GM19324 (cell line): ENCODE data around the gene BIRC3.
"Not testable (repeated sequence)": the region's sequence is repeated elsewhere in the genome, so short reads cannot be mapped to it uniquely, and the experiment has no call there.

Source experiments
- ATAC-seq: cut with Tn5 transposase; IDR thresholded peaks from one replicate; pipeline ENCODE4 v1.9.1; 2021; ENCODE audit warnings: mild to moderate bottlenecking, moderate library complexity; ENCODE audit not compliant: unreplicated experiment, low FRiP score

Gene BIRC3

GRCh38 chr11:102364991-102365390 is 47.7 kb downstream of the BIRC3 start:
- ATAC-seq: no peak

GRCh38 chr11:102367364-102367763 is 50.1 kb downstream of the BIRC3 start:
- ATAC-seq: no peak

- peak; percentile 100 for ATAC-seq
Measured at GRCh38 chr11:102368472-102368871, 51.2 kb downstream of the BIRC3 start.

GRCh38 chr11:102374633-102375424 is 57.5 kb downstream of the BIRC3 start:
- ATAC-seq: not testable (repeated sequence)

GRCh38 chr11:102375720-102376399 is 58.6 kb downstream of the BIRC3 start:
- no peak for ATAC-seq

GRCh38 chr11:102377891-102378290 is 60.6 kb downstream of the BIRC3 start:
- no peak for ATAC-seq

- ATAC-seq: no peak
Measured at GRCh38 chr11:102378818-102379217, 61.5 kb downstream of the BIRC3 start.

- ATAC-seq: no peak
Measured at GRCh38 chr11:102382384-102382783, 65.1 kb downstream of the BIRC3 start.

- ATAC-seq: no peak
Measured at GRCh38 chr11:102383839-102384238, 66.6 kb downstream of the BIRC3 start.

- ATAC-seq: no peak
Measured at GRCh38 chr11:102384419-102385079, 67.3 kb downstream of the BIRC3 start.

GRCh38 chr11:102385085-102386007 is 68.1 kb downstream of the BIRC3 start:
- no peak for ATAC-seq

- ATAC-seq: no peak
Measured at GRCh38 chr11:102386136-102386734, 69.0 kb downstream of the BIRC3 start.

GRCh38 chr11:102387043-102387781 is 69.9 kb downstream of the BIRC3 start:
- ATAC-seq: no peak
